HL-60 (cell line): ENCODE measurements around the gene WTIP.

Experiments used
- CTCF ChIP-seq: IDR thresholded peaks from one replicate; pipeline ENCODE4 v1.5.1; 2011; ENCODE audit warnings: low read length, control low read depth, inconsistent platforms; ENCODE audit not compliant: insufficient read depth
- GABPA ChIP-seq: IDR thresholded peaks from 2 replicates; pipeline ENCODE4 v1.6.1; 2012; ENCODE audit warnings: low read depth
- POLR2AphosphoS5 ChIP-seq: IDR thresholded peaks from 2 replicates; pipeline ENCODE4 v1.6.1; 2012; ENCODE audit warnings: low read depth
- REST ChIP-seq: IDR thresholded peaks from 2 replicates; pipeline ENCODE4 v1.6.1; 2012; ENCODE audit warnings: low read depth; ENCODE audit not compliant: insufficient replicate concordance
- SPI1 ChIP-seq: IDR thresholded peaks from 2 replicates; pipeline ENCODE4 v1.6.1; 2012; ENCODE audit warnings: low read depth, mild to moderate bottlenecking, borderline replicate concordance

- TF ChIP-seq CTCF (no peak), REST (no peak), GABPA (no peak), POLR2AphosphoS5 (no peak), SPI1 (no peak)
Observed at GRCh38 chr19:34513767-34514166, 32.2 kb downstream of the WTIP start.
